IMR-90 (cell line): ENCODE measurements around the gene PTPN13. TPM values are rescaled to one million over a fixed set of nuclear protein-coding genes. Genes with fewer than 3 reads are reported as not detected.

ENCODE experiments used
- ATAC-seq: fragments of 200-7000 bp; cut with Tn5 transposase; 2 replicates; pipeline ENCODE4 v1.9.1; 2020; ENCODE audit warnings: low read depth, mild to moderate bottlenecking, moderate library complexity
- BruUV-seq: library from RNA; stranded (reverse); fragments of 400-500 nt; replicated peaks from 2 replicates; lab custom pipeline; 2021; lab: Mats Ljungman, UMichigan
- CTCF ChIA-PET: fragments of 300-600 bp; formaldehyde crosslinking; extraction: SDS; loops from one replicate; lab custom pipeline; 2021; ENCODE audit warnings: antibody characterized with exemption; lab: Yijun Ruan, JAX
- POLR2A ChIA-PET: fragments of 300-600 bp; sonication (Branson Sonifier 250); formaldehyde crosslinking; loops from one replicate; lab custom pipeline; 2022; ENCODE audit warnings: antibody characterized with exemption; ENCODE audit not compliant: unreplicated experiment; lab: Charles Lee
- DNase-seq: peaks from one replicate; pipeline ENCODE4 v3.0.0; 2013
- H2AFZ ChIP-seq: replicated peaks from 2 replicates; pipeline ENCODE3; 2013; ENCODE audit warnings: low read length, mild to moderate bottlenecking; ENCODE audit not compliant: poor library complexity
- H2AK5ac ChIP-seq: 2 replicates; pipeline ENCODE4 v1.6.1; 2013; ENCODE audit warnings: low read depth, low read length, inconsistent platforms
- H2AK9ac ChIP-seq: replicated peaks from 2 replicates; pipeline ENCODE3; 2013; ENCODE audit warnings: mild to moderate bottlenecking, low read depth, low read length, moderate library complexity; ENCODE audit not compliant: poor library complexity
- H2BK120ac ChIP-seq: 2 replicates; pipeline ENCODE4 v1.6.1; 2013; ENCODE audit warnings: low read depth, low read length, inconsistent platforms
- H2BK15ac ChIP-seq: 3 replicates; pipeline ENCODE4 v1.6.1; 2013; ENCODE audit warnings: low read depth, low read length, inconsistent platforms
- H2BK20ac ChIP-seq: 2 replicates; pipeline ENCODE4 v1.6.1; 2013; ENCODE audit warnings: low read depth, mild to moderate bottlenecking, inconsistent platforms, low read length, moderate library complexity
- H2BK5ac ChIP-seq: 2 replicates; pipeline ENCODE4 v1.6.1; 2013; ENCODE audit warnings: mild to moderate bottlenecking, low read depth, low read length, inconsistent platforms; ENCODE audit not compliant: poor library complexity, severe bottlenecking
- H3K14ac ChIP-seq: replicated peaks from 2 replicates; pipeline ENCODE4 v1.6.1; 2013; ENCODE audit warnings: low read depth, low read length, inconsistent platforms
- H3K18ac ChIP-seq: 2 replicates; pipeline ENCODE4 v1.6.1; 2013; ENCODE audit warnings: low read depth, low read length, control low read depth
- H3K23ac ChIP-seq: 2 replicates; pipeline ENCODE4 v1.6.1; 2013; ENCODE audit warnings: low read depth, low read length, inconsistent platforms
- H3K27ac ChIP-seq: 2 replicates; pipeline ENCODE4 v1.5.1; 2013; ENCODE audit warnings: mild to moderate bottlenecking, control low read depth, low read length; ENCODE audit not compliant: insufficient read depth
- H3K27me3 ChIP-seq: 2 replicates; pipeline ENCODE4 v1.6.1; 2013; ENCODE audit warnings: low read length; ENCODE audit not compliant: control insufficient read depth, insufficient read depth
- H3K36me3 ChIP-seq: 2 replicates; pipeline ENCODE4 v1.6.1; 2013; ENCODE audit warnings: low read length, mixed read lengths; ENCODE audit not compliant: control insufficient read depth, insufficient read depth
- H3K4ac ChIP-seq: 2 replicates; pipeline ENCODE4 v1.6.1; 2013; ENCODE audit warnings: low read depth, low read length, inconsistent platforms
- H3K4me1 ChIP-seq: 2 replicates; pipeline ENCODE4 v1.6.1; 2013; ENCODE audit warnings: low read length, mixed read lengths; ENCODE audit not compliant: control insufficient read depth, insufficient read depth
- H3K4me2 ChIP-seq: 2 replicates; pipeline ENCODE4 v1.6.1; 2013; ENCODE audit warnings: low read depth, mild to moderate bottlenecking, control low read depth, low read length, moderate library complexity
- H3K4me3 ChIP-seq: 2 replicates; pipeline ENCODE4 v1.5.1; 2013; ENCODE audit warnings: low read depth, mild to moderate bottlenecking, control low read depth, low read length, moderate library complexity; ENCODE audit not compliant: insufficient read depth
- H3K56ac ChIP-seq: 2 replicates; pipeline ENCODE4 v1.6.1; 2013; ENCODE audit warnings: low read length, inconsistent platforms; ENCODE audit not compliant: insufficient read depth; ENCODE audit errors: extremely low read depth
- H3K79me1 ChIP-seq, 2 experiments: 2 replicates each; pipeline ENCODE4 v1.6.1; 2013; ENCODE audit warnings: low read length in 2 of 2, inconsistent platforms in 1 of 2, low read depth in 1 of 2
- H3K9ac ChIP-seq: 2 replicates; pipeline ENCODE4 v1.6.1; 2013; ENCODE audit warnings: low read depth, low read length, control low read depth
- H3K9me1 ChIP-seq: 2 replicates; pipeline ENCODE4 v1.6.1; 2013; ENCODE audit warnings: low read length, inconsistent platforms; ENCODE audit not compliant: insufficient read depth
- H3K9me3 ChIP-seq: 2 replicates; pipeline ENCODE4 v1.6.1; 2013; ENCODE audit warnings: low read length; ENCODE audit not compliant: control insufficient read depth, insufficient read depth
- H4K20me1 ChIP-seq: 2 replicates; pipeline ENCODE4 v1.6.1; 2013; ENCODE audit warnings: low read length, inconsistent platforms; ENCODE audit not compliant: insufficient read depth
- H4K5ac ChIP-seq: 2 replicates; pipeline ENCODE4 v1.6.1; 2013; ENCODE audit warnings: mild to moderate bottlenecking, low read depth, low read length, control low read depth
- H4K8ac ChIP-seq, 2 experiments: 2 replicates each; pipeline ENCODE4 v1.6.1; 2013; ENCODE audit warnings: low read depth in 2 of 2, low read length in 2 of 2, control low read depth in 1 of 2, inconsistent platforms in 1 of 2
- H4K91ac ChIP-seq: 2 replicates; pipeline ENCODE4 v1.6.1; 2013; ENCODE audit warnings: low read depth, low read length, inconsistent platforms; ENCODE audit not compliant: insufficient read depth
- BHLHE40 ChIP-seq: fragments of 150-350 bp; IDR thresholded peaks from 2 replicates; pipeline ENCODE4 v1.6.1; 2016; ENCODE audit warnings: mild to moderate bottlenecking, low read depth, low read length
- CEBPB ChIP-seq: IDR thresholded peaks from 2 replicates; pipeline ENCODE4 v1.6.1; 2012; ENCODE audit warnings: low read depth, low read length, improper control_type of control experiment
- CHD1 ChIP-seq: IDR thresholded peaks from 2 replicates; pipeline ENCODE4 v1.6.1; 2012; ENCODE audit warnings: low read depth, low read length, improper control_type of control experiment
- FOS ChIP-seq: fragments of 150-350 bp; IDR thresholded peaks from 2 replicates; pipeline ENCODE4 v1.6.1; 2016; ENCODE audit warnings: low read depth, low read length
- MAFK ChIP-seq: IDR thresholded peaks from 2 replicates; pipeline ENCODE4 v1.6.1; 2012; ENCODE audit warnings: low read depth, low read length, improper control_type of control experiment
- MAZ ChIP-seq: IDR thresholded peaks from 2 replicates; pipeline ENCODE4 v1.6.1; 2012; ENCODE audit warnings: low read depth, mild to moderate bottlenecking, low read length, improper control_type of control experiment, moderate library complexity, borderline replicate concordance
- MXI1 ChIP-seq: IDR thresholded peaks from 2 replicates; pipeline ENCODE4 v1.6.1; 2012; ENCODE audit warnings: low read depth, mild to moderate bottlenecking, low read length, moderate library complexity, borderline replicate concordance
- NFE2L2 ChIP-seq: fragments of 150-350 bp; IDR thresholded peaks from 2 replicates; pipeline ENCODE4 v1.6.1; 2016; ENCODE audit warnings: low read depth, mild to moderate bottlenecking, low read length
- POLR2A ChIP-seq: IDR thresholded peaks from 2 replicates; pipeline ENCODE4 v1.6.1; 2012; ENCODE audit warnings: mild to moderate bottlenecking, low read depth, low read length
- RAD21 ChIP-seq: IDR thresholded peaks from 2 replicates; pipeline ENCODE4 v1.6.1; 2012; ENCODE audit warnings: low read length, improper control_type of control experiment
- RCOR1 ChIP-seq: IDR thresholded peaks from 2 replicates; pipeline ENCODE4 v1.6.1; 2012; ENCODE audit warnings: mild to moderate bottlenecking, low read length, improper control_type of control experiment; ENCODE audit not compliant: insufficient replicate concordance
- RFX5 ChIP-seq: IDR thresholded peaks from 2 replicates; pipeline ENCODE4 v1.8.0; 2012; ENCODE audit warnings: low read depth, mild to moderate bottlenecking, low read length, moderate library complexity
- SMC3 ChIP-seq: fragments of 150-350 bp; IDR thresholded peaks from 2 replicates; pipeline ENCODE4 v1.6.1; 2016; ENCODE audit warnings: low read depth, mild to moderate bottlenecking, antibody characterized with exemption, low read length, moderate library complexity
- WGBS, 2 experiments: methylation state at CpG; one replicate each; pipeline versions ENCODE4 v1.1.5 to v1.1.7; 2013; ENCODE audit warnings: missing lambda C conversion rate in 2 of 2; ENCODE audit not compliant: insufficient read length in 1 of 2; ENCODE audit errors: extremely low coverage in 2 of 2; 5-methylcytosine and 5-hydroxymethylcytosine counted together
- dilution Hi-C: fragments of 300-500 bp; cut with HindIII; formaldehyde crosslinking; loops from one replicate; pipeline ENCODE4 v1.14.3; 2018; ENCODE audit warnings: low sequenced_read_pairs; ENCODE audit not compliant: unreplicated experiment
- in situ Hi-C: fragments of 300-500 bp; cut with MboI; formaldehyde crosslinking; loops from 3 replicates; pipeline ENCODE4 v1.14.3; 2019; ENCODE audit warnings: low sequenced_read_pairs, inconsistent platforms, mixed read lengths
- intact Hi-C: fragments of 100-400 bp; cut with micrococcal nuclease; formaldehyde crosslinking; loops from 2 replicates; pipeline ENCODE4 v1.10.0; 2022
- polyA plus RNA-seq, 3 experiments: library from polyadenylated mRNA; depleted of rRNA; stranded (reverse); fragments of >200 nt; gene quantifications; 2 replicates each; pipeline ENCODE4 v1.2.3, GENCODE V29; 2012; ENCODE audit warnings: low replicate concordance in 1 of 3
- total RNA-seq: library from RNA; depleted of rRNA; stranded (reverse); fragments of >200 nt; gene quantifications from 2 replicates; pipeline ENCODE4 v1.2.3, GENCODE V29; 2012
- TF ChIP-seq, protein P1 (sequence below): fragments of 150-350 bp; IDR thresholded peaks from 2 replicates; pipeline ENCODE4 v1.6.1; 2017; ENCODE audit warnings: mild to moderate bottlenecking, antibody characterized with exemption, low read length, low read depth
- TF ChIP-seq, protein P2 (sequence below): fragments of 150-350 bp; IDR thresholded peaks from 2 replicates; pipeline ENCODE4 v1.6.1; 2016; ENCODE audit warnings: low read depth, mild to moderate bottlenecking, low read length, moderate library complexity, borderline replicate concordance
- TF ChIP-seq, protein P3 (sequence below): conservative IDR thresholded peaks from 2 replicates; pipeline ENCODE4 v1.5.1; 2012; ENCODE audit warnings: mild to moderate bottlenecking, low read depth, low read length, improper control_type of control experiment

Gene PTPN13
- total and polyA plus RNA-seq, 2 of the 4 experiments (the other 2 are of a cell fraction) = 7.7 to 29.0 TPM

DNA sequence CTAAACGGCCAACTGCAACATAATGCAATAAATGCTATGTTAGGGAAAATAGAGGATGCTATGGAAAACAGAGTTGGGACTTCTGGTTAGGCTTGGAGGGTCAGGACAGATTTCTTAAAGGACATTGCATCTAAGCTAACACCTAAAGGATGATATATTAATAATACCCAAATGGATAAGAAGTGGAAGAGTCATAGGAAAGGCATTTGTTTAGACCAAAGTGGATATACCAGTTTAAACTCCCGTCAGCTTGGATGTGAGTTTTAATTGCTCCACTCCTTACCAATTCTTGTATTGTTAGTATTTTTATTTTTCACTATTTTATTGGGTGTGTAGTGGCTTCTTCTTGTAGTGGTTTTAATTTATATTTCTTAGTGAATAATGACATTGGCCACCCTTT lies 93.9 kb downstream of the PTPN13 start:
- CTCF ChIA-PET = no interaction called here
- dilution Hi-C loops (no loop called here), in situ Hi-C loops (no loop called here), intact Hi-C loops (no loop called here)
- no peak overlapping the region for H3K9ac ChIP-seq
- no peak for TF ChIP-seq RFX5
- TF ChIP-seq CEBPB = no peak
- no peak for TF ChIP-seq FOS
- no peak for TF ChIP-seq CHD1
- TF ChIP-seq, protein P1, sequence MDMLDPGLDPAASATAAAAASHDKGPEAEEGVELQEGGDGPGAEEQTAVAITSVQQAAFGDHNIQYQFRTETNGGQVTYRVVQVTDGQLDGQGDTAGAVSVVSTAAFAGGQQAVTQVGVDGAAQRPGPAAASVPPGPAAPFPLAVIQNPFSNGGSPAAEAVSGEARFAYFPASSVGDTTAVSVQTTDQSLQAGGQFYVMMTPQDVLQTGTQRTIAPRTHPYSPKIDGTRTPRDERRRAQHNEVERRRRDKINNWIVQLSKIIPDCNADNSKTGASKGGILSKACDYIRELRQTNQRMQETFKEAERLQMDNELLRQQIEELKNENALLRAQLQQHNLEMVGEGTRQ = no peak
- TF ChIP-seq BHLHE40 = no peak
- TF ChIP-seq RCOR1 = no peak
- TF ChIP-seq, protein P2, sequence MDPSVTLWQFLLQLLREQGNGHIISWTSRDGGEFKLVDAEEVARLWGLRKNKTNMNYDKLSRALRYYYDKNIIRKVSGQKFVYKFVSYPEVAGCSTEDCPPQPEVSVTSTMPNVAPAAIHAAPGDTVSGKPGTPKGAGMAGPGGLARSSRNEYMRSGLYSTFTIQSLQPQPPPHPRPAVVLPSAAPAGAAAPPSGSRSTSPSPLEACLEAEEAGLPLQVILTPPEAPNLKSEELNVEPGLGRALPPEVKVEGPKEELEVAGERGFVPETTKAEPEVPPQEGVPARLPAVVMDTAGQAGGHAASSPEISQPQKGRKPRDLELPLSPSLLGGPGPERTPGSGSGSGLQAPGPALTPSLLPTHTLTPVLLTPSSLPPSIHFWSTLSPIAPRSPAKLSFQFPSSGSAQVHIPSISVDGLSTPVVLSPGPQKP = no peak
- TF ChIP-seq SMC3 = no peak
- TF ChIP-seq MXI1 = no peak
- no peak for TF ChIP-seq MAFK
- TF ChIP-seq NFE2L2 = no peak
- TF ChIP-seq RAD21 = no peak
- TF ChIP-seq, protein P3, sequence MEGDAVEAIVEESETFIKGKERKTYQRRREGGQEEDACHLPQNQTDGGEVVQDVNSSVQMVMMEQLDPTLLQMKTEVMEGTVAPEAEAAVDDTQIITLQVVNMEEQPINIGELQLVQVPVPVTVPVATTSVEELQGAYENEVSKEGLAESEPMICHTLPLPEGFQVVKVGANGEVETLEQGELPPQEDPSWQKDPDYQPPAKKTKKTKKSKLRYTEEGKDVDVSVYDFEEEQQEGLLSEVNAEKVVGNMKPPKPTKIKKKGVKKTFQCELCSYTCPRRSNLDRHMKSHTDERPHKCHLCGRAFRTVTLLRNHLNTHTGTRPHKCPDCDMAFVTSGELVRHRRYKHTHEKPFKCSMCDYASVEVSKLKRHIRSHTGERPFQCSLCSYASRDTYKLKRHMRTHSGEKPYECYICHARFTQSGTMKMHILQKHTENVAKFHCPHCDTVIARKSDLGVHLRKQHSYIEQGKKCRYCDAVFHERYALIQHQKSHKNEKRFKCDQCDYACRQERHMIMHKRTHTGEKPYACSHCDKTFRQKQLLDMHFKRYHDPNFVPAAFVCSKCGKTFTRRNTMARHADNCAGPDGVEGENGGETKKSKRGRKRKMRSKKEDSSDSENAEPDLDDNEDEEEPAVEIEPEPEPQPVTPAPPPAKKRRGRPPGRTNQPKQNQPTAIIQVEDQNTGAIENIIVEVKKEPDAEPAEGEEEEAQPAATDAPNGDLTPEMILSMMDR = no peak
- TF ChIP-seq MAZ = no peak
- no peak for TF ChIP-seq POLR2A
- no peak overlapping the region for H4K8ac ChIP-seq
- H3K4me3 ChIP-seq = no peak overlapping the region
- H2BK15ac ChIP-seq = no peak overlapping the region
- no peaks in the 10 kb centered on the region for H3K4me1 ChIP-seq
- H2BK120ac ChIP-seq = no peak overlapping the region
- H2BK5ac ChIP-seq = no peak overlapping the region
- no peak overlapping the region for H3K14ac ChIP-seq
- no CpG with 5 or more reads among the region's 2 CpGs for WGBS, 2 experiments
- 0 out of 2 replicates have a peak, but pooled peaks cover 1% of the 10 kb centered on the region for H3K36me3 ChIP-seq
- DNase-seq = no peak
- H2AK9ac ChIP-seq = no peak overlapping the region
- no peak overlapping the region for H3K18ac ChIP-seq
- no peak overlapping the region for H4K5ac ChIP-seq
- H3K9me3 ChIP-seq = no peaks in the 10 kb centered on the region
- H2AK5ac ChIP-seq = no peak overlapping the region
- no peak for ATAC-seq
- H3K27ac ChIP-seq = no peak overlapping the region
- POLR2A ChIA-PET = no interaction called here
- H2AFZ ChIP-seq = no peak overlapping the region
- no peaks in the 10 kb centered on the region for H4K20me1 ChIP-seq
- H3K9me1 ChIP-seq = no peaks in the 10 kb centered on the region; the same call in 1 of the 2 replicates
- H3K56ac ChIP-seq = no peak overlapping the region
- peaks cover 3 to 7% of the 10 kb centered on the region in 2 experiments; a peak in 2 of 4 replicates for H3K79me1 ChIP-seq
- H3K27me3 ChIP-seq = no peaks in the 10 kb centered on the region
- H3K4ac ChIP-seq = no peak overlapping the region
- no peak overlapping the region for H4K91ac ChIP-seq
- H3K4me2 ChIP-seq = no peak overlapping the region
- H2BK20ac ChIP-seq = no peak overlapping the region
- no peak overlapping the region for H3K23ac ChIP-seq
- no TSS peak for BruUV-seq
